Activated CD8-positive, alpha-beta memory T cell treated with anti-CD3 and anti-CD28 coated beads for 36 hours (primary cell): ENCODE measurements around the gene DNAH9. TPM values are rescaled to one million over a fixed set of nuclear protein-coding genes. Genes with fewer than 3 reads are reported as not detected.

Experiments used
- CTCF ChIA-PET: fragments of 350-600 bp; sonication (Branson Sonifier 250); formaldehyde crosslinking; loops from one replicate; lab custom pipeline; 2021; ENCODE audit warnings: antibody characterized with exemption; lab: Charles Lee
- POLR2A ChIA-PET: fragments of 350-600 bp; sonication (Branson Sonifier 250); formaldehyde crosslinking; loops from one replicate; lab custom pipeline; 2021; ENCODE audit warnings: antibody characterized with exemption; lab: Charles Lee
- total RNA-seq, 2 experiments: library from RNA; stranded (reverse); gene quantifications; one replicate each; pipeline ENCODE4 v1.2.3, GENCODE V29; 2021

DNAH9 gene
- total RNA-seq, 2 experiments from 2014 or later = not detected

GRCh38 chr17:11814655-11815262 is 216.5 kb downstream of the DNAH9 start:
- CTCF ChIA-PET = no interaction called here

GRCh38 chr17:11816409-11816808 is 218.1 kb downstream of the DNAH9 start:
- CTCF ChIA-PET = no interaction called here
- POLR2A ChIA-PET = no interaction called here

More at GRCh38 chr17:11814655-11815262, 216.5 kb downstream of the DNAH9 start:
- POLR2A ChIA-PET = no interaction called here

GRCh38 chr17:11823862-11824261 is 225.6 kb downstream of the DNAH9 start:
- CTCF ChIA-PET = no interaction called here
- POLR2A ChIA-PET = no interaction called here

GRCh38 chr17:11825572-11826209 is 227.4 kb downstream of the DNAH9 start:
- ChIA-PET CTCF (no interaction called here), POLR2A (no interaction called here)

- CTCF ChIA-PET = no interaction called here
Observed at GRCh38 chr17:11832401-11833137, 234.3 kb downstream of the DNAH9 start.

GRCh38 chr17:11836508-11836907 is 238.2 kb downstream of the DNAH9 start:
- ChIA-PET POLR2A (no interaction called here), CTCF (no interaction called here)

More at GRCh38 chr17:11832401-11833137, 234.3 kb downstream of the DNAH9 start:
- POLR2A ChIA-PET = interaction anchor here (0.6 kb wide), 1 partner anchor 54 kb away, joined by 3 read pairs; no protein-coding TSS in a partner anchor

GRCh38 chr17:11840052-11840451 is 241.8 kb downstream of the DNAH9 start:
- ChIA-PET CTCF (no interaction called here), POLR2A (no interaction called here)

GRCh38 chr17:11840831-11841230 is 242.6 kb downstream of the DNAH9 start:
- POLR2A ChIA-PET = no interaction called here
- CTCF ChIA-PET = no interaction called here

- CTCF ChIA-PET = no interaction called here
- POLR2A ChIA-PET = no interaction called here
Observed at GRCh38 chr17:11848330-11848729, 250.1 kb downstream of the DNAH9 start.

GRCh38 chr17:11852231-11852630 is 254.0 kb downstream of the DNAH9 start:
- CTCF ChIA-PET = no interaction called here

GRCh38 chr17:11852912-11853311 is 254.6 kb downstream of the DNAH9 start:
- POLR2A ChIA-PET = no interaction called here
- CTCF ChIA-PET = interaction anchor here (1.2 kb wide), 1 partner anchor 1208 kb away, joined by 3 read pairs; no protein-coding TSS in a partner anchor

More at GRCh38 chr17:11852231-11852630, 254.0 kb downstream of the DNAH9 start:
- POLR2A ChIA-PET = no interaction called here

GRCh38 chr17:11853321-11854151 is 255.3 kb downstream of the DNAH9 start:
- ChIA-PET CTCF (interaction anchor here (1.2 kb wide), 1 partner anchor 1209 kb away, joined by 3 read pairs; no protein-coding TSS in a partner anchor), POLR2A (no interaction called here)

GRCh38 chr17:11855306-11855705 is 257.0 kb downstream of the DNAH9 start:
- POLR2A ChIA-PET = no interaction called here
- CTCF ChIA-PET = no interaction called here

- ChIA-PET CTCF (no interaction called here), POLR2A (no interaction called here)
Observed at GRCh38 chr17:11857006-11857405, 258.7 kb downstream of the DNAH9 start.

GRCh38 chr17:11869680-11870394 is 271.6 kb downstream of the DNAH9 start:
- ChIA-PET POLR2A (no interaction called here), CTCF (no interaction called here)

- POLR2A ChIA-PET = no interaction called here
- CTCF ChIA-PET = no interaction called here
Observed at GRCh38 chr17:11871773-11872172, 273.5 kb downstream of the DNAH9 start.

- ChIA-PET POLR2A (no interaction called here), CTCF (no interaction called here)
Observed at GRCh38 chr17:11874756-11875155, 276.5 kb downstream of the DNAH9 start.

- POLR2A ChIA-PET = no interaction called here
- CTCF ChIA-PET = no interaction called here
Observed at GRCh38 chr17:11880714-11881113, 282.4 kb downstream of the DNAH9 start.

- POLR2A ChIA-PET = no interaction called here
Observed at GRCh38 chr17:11882716-11883115, 284.4 kb downstream of the DNAH9 start.

More at GRCh38 chr17:11882716-11883115, 284.4 kb downstream of the DNAH9 start:
- CTCF ChIA-PET = no interaction called here
